Gastrocnemius medialis (tissue), 4 donors: ENCODE results near the gene USP12.

ENCODE experiments used
- CTCF ChIP-seq, 5 experiments: fragments of 450-650 bp in 3 of 5; fragments of 200-600 bp in 2 of 5; sonication (generic) in 2 of 5; IDR thresholded peaks in 4 of 5; conservative IDR thresholded peaks in 1 of 5; 1 replicate in 4 of 5; 2 replicates in 1 of 5; pipeline ENCODE4 v1.5.1; 2016 to 2019; ENCODE audit warnings: antibody characterized with exemption in 5 of 5, mild to moderate bottlenecking in 3 of 5, moderate library complexity in 3 of 5
- POLR2A ChIP-seq, 2 donors: fragments of 450-650 bp; IDR thresholded peaks; one replicate each; pipeline ENCODE4 v1.6.1; 2017; ENCODE audit warnings: antibody characterized with exemption in 2 of 2, mild to moderate bottlenecking in 2 of 2, moderate library complexity in 2 of 2

GRCh38 chr13:27137759-27138158 lies 33.9 kb downstream of the USP12 start:
- TF ChIP-seq POLR2A (IDR thresholded peaks at IDR 0.05), result no peak
- no peak for TF ChIP-seq CTCF (IDR thresholded peaks at IDR 0.05 in 4 of 5, conservative IDR thresholded peaks at IDR 0.05 in 1 of 5)
